ENCODE measurements around the gene ECI1. TPM values are rescaled to one million over a fixed set of nuclear protein-coding genes. Genes with fewer than 3 reads are reported as not detected.

Gene ECI1
- total and polyA plus RNA-seq, 2 experiments from 2014 or later, result 118 to 143 TPM

- peaks cover 2% of the 10 kb centered on the region for H3K27me3 Mint-ChIP-seq (ENCODE audit: insufficient read depth, low read depth, poor library complexity)
- no peak overlapping the region for H3K27ac Mint-ChIP-seq
- Histone ChIP-seq H3K36me3 (ENCODE audit: insufficient read depth) (no peaks in the 10 kb centered on the region), H3F3A (replicated peaks; ENCODE audit: low read depth) (no peaks in the 10 kb centered on the region), H3K79me2 (replicated peaks; ENCODE audit: insufficient read depth) (no peaks in the 10 kb centered on the region), H3K27me3 (ENCODE audit: insufficient read depth) (no peaks in the 10 kb centered on the region), H3K27ac (ENCODE audit: low read depth) (no peak overlapping the region), H4K20me1 (replicated peaks; ENCODE audit: insufficient read depth) (no peaks in the 10 kb centered on the region), H2AFZ (no peak overlapping the region), H3K4me1 (ENCODE audit: insufficient read depth) (no peaks in the 10 kb centered on the region), H3K9me2 (ENCODE audit: insufficient read depth) (no peaks in the 10 kb centered on the region), H3K4me2 (no peak overlapping the region), H3K4me3 (no peak overlapping the region)
- H3K36me3 Mint-ChIP-seq (ENCODE audit: low read depth), result no peaks in the 10 kb centered on the region
- ATAC-seq, result no peak
- H3K4me1 Mint-ChIP-seq, result no peaks in the 10 kb centered on the region
- no peak overlapping the region for H3K4me3 Mint-ChIP-seq
- DNase-seq (ENCODE audit: low spot score), result no peak
- no peak for TF ChIP-seq ZNF114 (CRISPR knock-in tag; IDR thresholded peaks at IDR 0.05)
- TF ChIP-seq EZH2phosphoT487 (IDR thresholded peaks at IDR 0.05; ENCODE audit: unreplicated experiment), result no peak
- H3K9me3 Mint-ChIP-seq, result no peaks in the 10 kb centered on the region
These were observed 37.9 kb upstream of the ECI1 start for GRCh38 chr16:2289282-2289681.

- ATAC-seq (no peak), DNase-seq (ENCODE audit: low spot score) (no peak)
- Histone ChIP-seq H3K79me2 (replicated peaks; ENCODE audit: insufficient read depth) (no peaks in the 10 kb centered on the region), H2AFZ (no peak overlapping the region), H3K9me2 (ENCODE audit: insufficient read depth) (no peaks in the 10 kb centered on the region), H3K27ac (ENCODE audit: low read depth) (no peak overlapping the region), H3F3A (replicated peaks; ENCODE audit: low read depth) (no peaks in the 10 kb centered on the region), H4K20me1 (replicated peaks; ENCODE audit: insufficient read depth) (no peaks in the 10 kb centered on the region), H3K4me2 (no peak overlapping the region), H3K4me1 (ENCODE audit: insufficient read depth) (no peaks in the 10 kb centered on the region), H3K36me3 (ENCODE audit: insufficient read depth) (no peaks in the 10 kb centered on the region), H3K4me3 (no peak overlapping the region), H3K27me3 (ENCODE audit: insufficient read depth) (no peaks in the 10 kb centered on the region)
- no peaks in the 10 kb centered on the region; the same call in 2 of the 3 replicates for H3K36me3 Mint-ChIP-seq (ENCODE audit: low read depth)
- no peaks in the 10 kb centered on the region for H3K9me3 Mint-ChIP-seq
- H3K27ac Mint-ChIP-seq, result no peak overlapping the region
- H3K4me3 Mint-ChIP-seq, result no peak overlapping the region
- peaks cover 2% of the 10 kb centered on the region for H3K27me3 Mint-ChIP-seq (ENCODE audit: insufficient read depth, low read depth, poor library complexity)
- H3K4me1 Mint-ChIP-seq, result no peaks in the 10 kb centered on the region
- TF ChIP-seq ZNF114 (CRISPR knock-in tag; IDR thresholded peaks at IDR 0.05), result no peak
- no peak for TF ChIP-seq ZNF462 (CRISPR knock-in tag; IDR thresholded peaks at IDR 0.05)
- TF ChIP-seq CTCF (conservative IDR thresholded peaks at IDR 0.05; ENCODE audit: low read depth in 2 of 2), result no peak
- TF ChIP-seq REST (IDR thresholded peaks at IDR 0.05; ENCODE audit: unreplicated experiment), result no peak
- TF ChIP-seq POLR2AphosphoS5 (IDR thresholded peaks at IDR 0.05; ENCODE audit: low read depth), result no peak
- no peak for TF ChIP-seq EZH2 (IDR thresholded peaks at IDR 0.05; ENCODE audit: low read depth, unreplicated experiment)
- no peak for TF ChIP-seq EZH2phosphoT487 (IDR thresholded peaks at IDR 0.05; ENCODE audit: unreplicated experiment)
- TF ChIP-seq ETS1 (IDR thresholded peaks at IDR 0.05), result no peak
- no peak for TF ChIP-seq STAT1 (IDR thresholded peaks at IDR 0.05; ENCODE audit: unreplicated experiment)
- no peak for TF ChIP-seq JUNB (IDR thresholded peaks at IDR 0.05; ENCODE audit: unreplicated experiment)
These were observed 37.3 kb upstream of the ECI1 start for GRCh38 chr16:2288726-2289125.

Measured in GM23338 (cell line).